ENCODE measurements around the gene ZFYVE1. TPM values are rescaled to one million over a fixed set of nuclear protein-coding genes. Genes with fewer than 3 reads are reported as not detected.

ZFYVE1 gene
- total RNA-seq, 1 donor from 2014 or later: 16.5 TPM

DNA sequence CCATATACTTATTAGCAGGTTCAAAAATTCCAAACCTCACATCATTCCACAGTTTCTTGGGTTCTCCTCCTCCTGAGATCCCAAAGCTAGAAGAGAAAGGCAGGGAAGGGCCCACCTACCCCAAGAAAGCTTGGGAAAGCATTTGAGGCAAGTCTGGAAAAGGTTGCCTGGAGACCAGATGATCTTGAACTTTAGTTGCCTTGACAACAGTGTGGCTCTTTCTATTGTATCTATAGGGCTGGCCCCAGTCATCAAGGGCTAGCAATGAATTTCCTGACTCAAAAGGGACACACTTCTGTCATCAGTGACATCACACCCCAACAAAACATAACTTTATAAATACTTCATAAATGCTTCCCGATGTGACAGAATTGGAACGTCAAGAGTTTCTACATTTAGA is 40.0 kb downstream of the ZFYVE1 start:
- Mint-ChIP-seq H3K4me3 (no peak overlapping the region), H3K9me3 (no peaks in the 10 kb centered on the region), H3K4me1 (no peaks in the 10 kb centered on the region), H3K27ac (no peak overlapping the region), H3K36me3 (ENCODE audit: low read depth) (peaks cover 62% of the 10 kb centered on the region), H3K27me3 (no peaks in the 10 kb centered on the region)
- no peak for DNase-seq
- ChIA-PET POLR2A (no interaction called here), CTCF (no interaction called here)
- TF ChIP-seq, protein P1, sequence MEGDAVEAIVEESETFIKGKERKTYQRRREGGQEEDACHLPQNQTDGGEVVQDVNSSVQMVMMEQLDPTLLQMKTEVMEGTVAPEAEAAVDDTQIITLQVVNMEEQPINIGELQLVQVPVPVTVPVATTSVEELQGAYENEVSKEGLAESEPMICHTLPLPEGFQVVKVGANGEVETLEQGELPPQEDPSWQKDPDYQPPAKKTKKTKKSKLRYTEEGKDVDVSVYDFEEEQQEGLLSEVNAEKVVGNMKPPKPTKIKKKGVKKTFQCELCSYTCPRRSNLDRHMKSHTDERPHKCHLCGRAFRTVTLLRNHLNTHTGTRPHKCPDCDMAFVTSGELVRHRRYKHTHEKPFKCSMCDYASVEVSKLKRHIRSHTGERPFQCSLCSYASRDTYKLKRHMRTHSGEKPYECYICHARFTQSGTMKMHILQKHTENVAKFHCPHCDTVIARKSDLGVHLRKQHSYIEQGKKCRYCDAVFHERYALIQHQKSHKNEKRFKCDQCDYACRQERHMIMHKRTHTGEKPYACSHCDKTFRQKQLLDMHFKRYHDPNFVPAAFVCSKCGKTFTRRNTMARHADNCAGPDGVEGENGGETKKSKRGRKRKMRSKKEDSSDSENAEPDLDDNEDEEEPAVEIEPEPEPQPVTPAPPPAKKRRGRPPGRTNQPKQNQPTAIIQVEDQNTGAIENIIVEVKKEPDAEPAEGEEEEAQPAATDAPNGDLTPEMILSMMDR (IDR thresholded peaks at IDR 0.05): no peak
- intact Hi-C loops (cut with micrococcal nuclease): no loop called here
- ATAC-seq (ENCODE audit: low read depth): no peak

DNA sequence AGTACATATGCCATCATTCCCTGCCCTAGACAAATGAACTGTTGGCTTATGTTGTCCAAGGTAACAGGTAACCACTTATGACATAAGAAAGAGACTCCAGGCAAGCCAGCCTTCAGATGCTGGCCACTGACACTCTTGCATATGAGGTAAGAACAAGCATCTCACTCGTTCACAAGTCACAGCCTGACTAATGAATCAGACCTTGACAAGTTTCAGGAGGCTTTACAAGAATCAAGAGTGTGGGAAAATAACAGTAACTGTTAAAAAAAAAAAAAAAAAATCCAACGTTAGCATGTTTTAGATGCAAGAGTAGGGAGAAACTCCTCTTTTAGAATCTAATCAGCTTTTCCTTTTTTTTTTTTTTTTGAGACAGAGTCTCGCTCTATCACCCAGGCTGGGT is 40.7 kb downstream of the ZFYVE1 start:
- Mint-ChIP-seq H3K36me3 (ENCODE audit: low read depth) (peaks cover 63% of the 10 kb centered on the region), H3K4me3 (no peak overlapping the region), H3K27ac (no peak overlapping the region), H3K9me3 (no peaks in the 10 kb centered on the region), H3K4me1 (no peaks in the 10 kb centered on the region), H3K27me3 (no peaks in the 10 kb centered on the region)
- ChIA-PET CTCF (no interaction called here), POLR2A (no interaction called here)
- intact Hi-C loops (cut with micrococcal nuclease): no loop called here
- TF ChIP-seq, protein P1 (IDR thresholded peaks at IDR 0.05): no peak
- ATAC-seq (ENCODE audit: low read depth) (no peak), DNase-seq (no peak)

DNA sequence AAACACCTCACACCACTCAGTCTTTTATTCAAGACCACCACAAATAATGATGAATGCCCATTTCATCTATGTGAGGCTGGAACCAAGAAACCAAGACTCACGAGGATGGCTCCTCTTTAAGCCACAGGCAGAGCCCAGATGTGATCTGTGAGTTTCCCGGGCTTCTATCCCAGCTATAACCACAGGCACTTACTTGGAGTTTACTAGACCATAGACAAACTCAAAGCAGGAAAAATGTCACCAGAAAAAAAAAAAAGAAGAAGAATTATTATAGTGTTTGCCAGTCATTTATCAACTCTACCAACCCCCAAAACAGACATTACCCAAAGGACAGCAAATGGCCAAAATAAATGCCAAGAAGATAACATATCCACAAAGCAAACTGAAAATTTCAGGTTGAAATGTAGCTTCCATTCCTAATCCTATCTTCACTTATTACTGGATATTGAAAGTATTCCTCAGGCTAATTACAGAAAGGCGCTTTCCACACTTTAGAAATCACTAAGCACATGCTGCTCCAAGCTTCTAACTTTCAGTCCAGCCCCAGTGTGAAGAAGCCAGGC is 44.7 kb downstream of the ZFYVE1 start:
- Mint-ChIP-seq H3K36me3 (ENCODE audit: low read depth) (peaks cover 77% of the 10 kb centered on the region), H3K4me1 (no peaks in the 10 kb centered on the region), H3K9me3 (no peaks in the 10 kb centered on the region), H3K27ac (no peak overlapping the region), H3K4me3 (no peak overlapping the region), H3K27me3 (no peaks in the 10 kb centered on the region)
- DNase-seq: no peak
- POLR2A ChIA-PET: interaction anchor here (0.7 kb wide), 2 partner anchors 44 to 45 kb away, joined by 3 to 5 read pairs; partner anchors contain the start of gene ZFYVE1
- CTCF ChIA-PET: no interaction called here
- TF ChIP-seq, protein P1 (IDR thresholded peaks at IDR 0.05): no peak
- no peak for ATAC-seq (ENCODE audit: low read depth)
- intact Hi-C loops (cut with micrococcal nuclease): no loop called here

DNA sequence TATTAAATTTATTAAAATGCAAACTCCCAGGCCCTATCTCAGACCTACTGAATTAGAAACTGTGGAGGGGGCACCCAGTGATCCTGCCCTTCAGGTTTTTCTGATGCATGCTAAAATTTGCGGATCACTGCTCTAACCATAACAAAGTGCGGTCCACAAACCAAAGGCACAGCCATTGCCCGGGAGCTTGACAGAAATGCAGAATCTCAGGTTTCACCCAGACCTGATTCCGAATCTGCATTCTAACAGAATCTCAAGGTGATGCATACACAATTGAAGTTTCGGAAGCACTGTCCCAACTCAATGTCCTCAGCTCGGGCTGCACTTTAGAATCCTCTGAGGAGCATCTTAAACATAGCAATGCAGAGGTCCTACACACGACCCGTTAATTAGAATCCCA is 46.0 kb downstream of the ZFYVE1 start:
- ATAC-seq (ENCODE audit: low read depth) (no peak), DNase-seq (no peak)
- H3K4me3 Mint-ChIP-seq: no peak overlapping the region
- ChIA-PET POLR2A (no interaction called here), CTCF (no interaction called here)
- intact Hi-C loops (cut with micrococcal nuclease): no loop called here
- H3K4me1 Mint-ChIP-seq: no peaks in the 10 kb centered on the region
- TF ChIP-seq, protein P1 (IDR thresholded peaks at IDR 0.05): no peak
- H3K27me3 Mint-ChIP-seq: no peaks in the 10 kb centered on the region
- no peaks in the 10 kb centered on the region for H3K9me3 Mint-ChIP-seq
- H3K27ac Mint-ChIP-seq: no peak overlapping the region
- H3K36me3 Mint-ChIP-seq (ENCODE audit: low read depth): peaks cover 75% of the 10 kb centered on the region

DNA sequence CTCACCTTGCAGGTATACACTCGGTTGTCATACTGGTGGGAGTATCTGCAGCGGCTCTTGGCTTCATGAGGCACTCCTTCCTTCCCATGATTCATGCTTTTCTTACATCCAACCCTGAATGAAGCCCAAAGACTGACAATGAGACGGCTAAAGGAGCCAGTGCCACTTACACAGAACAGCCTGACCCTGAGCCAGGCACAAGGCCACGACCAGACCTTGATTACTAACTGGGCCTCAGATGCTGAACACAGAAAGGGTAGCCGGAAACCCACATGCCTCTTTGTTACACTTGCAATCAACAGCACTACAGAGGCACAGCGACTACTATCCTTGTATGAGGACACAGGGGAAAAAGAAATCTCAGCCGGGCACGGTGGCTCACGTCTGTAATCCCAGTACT is 48.0 kb downstream of the ZFYVE1 start:
- Mint-ChIP-seq H3K27ac (no peak overlapping the region), H3K4me1 (no peaks in the 10 kb centered on the region), H3K36me3 (ENCODE audit: low read depth) (peaks cover 77% of the 10 kb centered on the region), H3K4me3 (no peak overlapping the region), H3K9me3 (no peaks in the 10 kb centered on the region), H3K27me3 (no peaks in the 10 kb centered on the region)
- ATAC-seq (ENCODE audit: low read depth) (no peak), DNase-seq (no peak)
- ChIA-PET CTCF (no interaction called here), POLR2A (interaction anchor here (0.6 kb wide), 1 partner anchor 48 kb away, joined by 6 read pairs; the partner anchor contains the start of gene ZFYVE1)
- TF ChIP-seq, protein P1 (IDR thresholded peaks at IDR 0.05): no peak
- intact Hi-C loops (cut with micrococcal nuclease): no loop called here
